ENCODE measurements around the gene SRGAP1. TPM values are rescaled to one million over a fixed set of nuclear protein-coding genes. Genes with fewer than 3 reads are reported as not detected.
A peak's percentile ranks its signal among the peaks of the same experiment; 100 is the strongest.

Gene SRGAP1
- total and polyA plus RNA-seq, 2 of the 4 experiments (the other 2 are of a cell fraction), result 10.0 to 10.2 TPM

DNA sequence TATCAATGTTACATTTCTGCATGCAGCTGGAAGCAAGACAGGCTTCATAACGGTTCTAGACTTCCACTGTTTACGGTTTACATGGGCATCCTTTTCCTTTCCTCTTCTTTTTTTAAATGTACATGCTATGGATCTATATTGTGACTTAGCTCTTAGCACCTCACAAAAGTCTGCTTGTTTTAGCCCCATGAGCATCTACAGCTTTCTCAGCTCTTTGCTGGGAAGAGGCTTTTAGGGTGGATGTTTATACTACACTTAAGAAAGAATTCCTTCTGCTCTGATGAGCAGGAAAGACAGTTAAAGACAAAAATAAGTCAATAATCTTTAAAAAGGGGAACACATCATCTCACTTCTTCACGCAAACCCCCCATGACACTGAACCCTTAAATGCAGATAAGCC is 326.2 kb downstream of the SRGAP1 start:
- WGBS, 2 experiments (ENCODE audit: extremely low coverage in 2 of 2, insufficient read length in 1 of 2), result no CpG with 5 or more reads among the region's 3 CpGs
- Histone ChIP-seq H3K4me3 (ENCODE audit: insufficient read depth, low read depth, low read length) (no peak overlapping the region), H4K91ac (ENCODE audit: insufficient read depth, low read depth, low read length) (peak overlapping the region; percentile 26; the same call in 1 of the 2 replicates), H3K18ac (ENCODE audit: low read depth, low read length) (peak overlapping the region; percentile 56; the same call in 1 of the 2 replicates), H3K27ac (ENCODE audit: insufficient read depth, low read length) (peak overlapping the region; percentile 61), H2BK20ac (ENCODE audit: low read depth, low read length) (peak overlapping the region; percentile 87), H2BK120ac (ENCODE audit: low read depth, low read length) (peak overlapping the region; percentile 84), H3K23ac (ENCODE audit: low read depth, low read length) (peak overlapping the region; percentile 26; the same call in 1 of the 2 replicates), H3K4me2 (ENCODE audit: low read depth, low read length) (peak overlapping the region; percentile 54; the same call in 1 of the 2 replicates), H3K27me3 (ENCODE audit: control insufficient read depth, insufficient read depth, low read length) (no peaks in the 10 kb centered on the region), H3K36me3 (ENCODE audit: control insufficient read depth, insufficient read depth, low read length) (no peaks in the 10 kb centered on the region), H4K8ac (ENCODE audit: low read depth in 2 of 2, low read length in 2 of 2) (peak overlapping the region; percentile 65 to 81), H2BK15ac (ENCODE audit: low read depth, low read length) (peak overlapping the region; percentile 59; the same call in 2 of the 3 replicates), H2BK5ac (ENCODE audit: low read depth, low read length, poor library complexity, severe bottlenecking) (peak overlapping the region; percentile 89), H3K4ac (ENCODE audit: low read depth, low read length) (peak overlapping the region; percentile 14; the same call in 1 of the 2 replicates), H4K20me1 (ENCODE audit: insufficient read depth, low read length) (no peaks in the 10 kb centered on the region), H3K79me1 (ENCODE audit: low read depth in 1 of 2, low read length in 2 of 2) (peaks cover 0 to 8% of the 10 kb centered on the region in 2 experiments; a peak in 2 of 4 replicates), H2AFZ (replicated peaks; ENCODE audit: low read length, poor library complexity) (no peak overlapping the region), H4K5ac (ENCODE audit: low read depth, low read length) (peak overlapping the region; percentile 5; the same call in 1 of the 2 replicates), H3K56ac (ENCODE audit: extremely low read depth, insufficient read depth, low read length) (peak overlapping the region; percentile 52; the same call in 1 of the 2 replicates), H3K9me1 (ENCODE audit: insufficient read depth, low read length) (peaks cover 11% of the 10 kb centered on the region), H2AK9ac (replicated peaks; ENCODE audit: low read depth, low read length, poor library complexity) (no peak overlapping the region), H3K14ac (replicated peaks; ENCODE audit: low read depth, low read length) (peak overlapping the region; percentile 79), H2AK5ac (ENCODE audit: low read depth, low read length) (peak overlapping the region; percentile 20; the same call in 1 of the 2 replicates), H3K9me3 (ENCODE audit: control insufficient read depth, insufficient read depth, low read length) (no peaks in the 10 kb centered on the region), H3K4me1 (ENCODE audit: control insufficient read depth, insufficient read depth, low read length) (peaks cover 21% of the 10 kb centered on the region), H3K9ac (ENCODE audit: low read depth, low read length) (peak overlapping the region; percentile 39; the same call in 1 of the 2 replicates)
- POLR2A ChIA-PET (ENCODE audit: unreplicated experiment), result no interaction called here
- in situ Hi-C loops (cut with MboI; ENCODE audit: low sequenced_read_pairs) (no loop called here), dilution Hi-C loops (cut with HindIII; ENCODE audit: low sequenced_read_pairs, unreplicated experiment) (no loop called here), intact Hi-C loops (cut with micrococcal nuclease) (no loop called here)
- BruUV-seq (replicated peaks), result no TSS peak
- ATAC-seq (ENCODE audit: low read depth) (peak; percentile 65), DNase-seq (no peak)
- no peak for TF ChIP-seq CHD1 (IDR thresholded peaks at IDR 0.05; ENCODE audit: low read depth, low read length)
- no peak for TF ChIP-seq POLR2A (IDR thresholded peaks at IDR 0.05; ENCODE audit: low read depth, low read length)
- no peak for TF ChIP-seq MAFK (IDR thresholded peaks at IDR 0.05; ENCODE audit: low read depth, low read length)
- TF ChIP-seq, protein P1, sequence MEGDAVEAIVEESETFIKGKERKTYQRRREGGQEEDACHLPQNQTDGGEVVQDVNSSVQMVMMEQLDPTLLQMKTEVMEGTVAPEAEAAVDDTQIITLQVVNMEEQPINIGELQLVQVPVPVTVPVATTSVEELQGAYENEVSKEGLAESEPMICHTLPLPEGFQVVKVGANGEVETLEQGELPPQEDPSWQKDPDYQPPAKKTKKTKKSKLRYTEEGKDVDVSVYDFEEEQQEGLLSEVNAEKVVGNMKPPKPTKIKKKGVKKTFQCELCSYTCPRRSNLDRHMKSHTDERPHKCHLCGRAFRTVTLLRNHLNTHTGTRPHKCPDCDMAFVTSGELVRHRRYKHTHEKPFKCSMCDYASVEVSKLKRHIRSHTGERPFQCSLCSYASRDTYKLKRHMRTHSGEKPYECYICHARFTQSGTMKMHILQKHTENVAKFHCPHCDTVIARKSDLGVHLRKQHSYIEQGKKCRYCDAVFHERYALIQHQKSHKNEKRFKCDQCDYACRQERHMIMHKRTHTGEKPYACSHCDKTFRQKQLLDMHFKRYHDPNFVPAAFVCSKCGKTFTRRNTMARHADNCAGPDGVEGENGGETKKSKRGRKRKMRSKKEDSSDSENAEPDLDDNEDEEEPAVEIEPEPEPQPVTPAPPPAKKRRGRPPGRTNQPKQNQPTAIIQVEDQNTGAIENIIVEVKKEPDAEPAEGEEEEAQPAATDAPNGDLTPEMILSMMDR (conservative IDR thresholded peaks at IDR 0.05; ENCODE audit: low read depth, low read length), result no peak
- CTCF ChIA-PET, result interaction anchor here (1.3 kb wide), 1 partner anchor 327 kb away, joined by 3 read pairs; no protein-coding TSS in a partner anchor
